ENCODE measurements around the gene COQ8A.
"Not testable (repeated sequence)": the region's sequence is repeated elsewhere in the genome, so short reads cannot be mapped to it uniquely, and the experiment has no call there.

Gene COQ8A

DNA sequence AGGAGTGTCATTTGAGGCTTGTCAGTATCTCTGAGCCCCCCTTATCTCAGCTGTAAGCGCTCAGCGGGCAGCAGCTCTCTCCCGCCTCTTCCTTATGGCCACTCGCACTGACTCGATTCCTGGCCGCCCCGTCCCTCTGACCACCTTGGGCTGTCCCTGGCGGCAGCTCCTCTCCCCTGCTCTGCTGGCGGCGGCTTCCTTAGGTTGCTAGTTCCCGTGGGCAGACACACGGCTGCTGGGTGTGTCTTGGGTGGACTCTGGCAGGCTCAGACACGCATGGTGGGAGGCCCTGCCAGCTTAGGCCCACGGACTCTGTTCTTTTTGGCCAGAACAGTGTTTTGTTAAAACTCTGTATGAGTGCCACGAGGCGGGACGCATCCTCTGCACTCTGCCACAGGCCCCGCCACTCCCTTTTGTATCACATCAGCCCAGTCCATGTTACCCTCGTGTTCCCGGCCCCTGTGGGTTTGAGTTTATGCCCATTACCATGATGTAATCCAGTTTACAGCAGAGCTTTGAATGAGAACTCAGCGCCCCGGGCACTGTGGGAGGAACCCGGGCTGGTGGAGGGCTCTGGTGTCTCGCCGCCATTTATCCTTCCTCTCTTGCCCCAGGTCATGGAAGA lies 45.9 kb downstream of the COQ8A start:
- DNase-seq, result no peak

DNA sequence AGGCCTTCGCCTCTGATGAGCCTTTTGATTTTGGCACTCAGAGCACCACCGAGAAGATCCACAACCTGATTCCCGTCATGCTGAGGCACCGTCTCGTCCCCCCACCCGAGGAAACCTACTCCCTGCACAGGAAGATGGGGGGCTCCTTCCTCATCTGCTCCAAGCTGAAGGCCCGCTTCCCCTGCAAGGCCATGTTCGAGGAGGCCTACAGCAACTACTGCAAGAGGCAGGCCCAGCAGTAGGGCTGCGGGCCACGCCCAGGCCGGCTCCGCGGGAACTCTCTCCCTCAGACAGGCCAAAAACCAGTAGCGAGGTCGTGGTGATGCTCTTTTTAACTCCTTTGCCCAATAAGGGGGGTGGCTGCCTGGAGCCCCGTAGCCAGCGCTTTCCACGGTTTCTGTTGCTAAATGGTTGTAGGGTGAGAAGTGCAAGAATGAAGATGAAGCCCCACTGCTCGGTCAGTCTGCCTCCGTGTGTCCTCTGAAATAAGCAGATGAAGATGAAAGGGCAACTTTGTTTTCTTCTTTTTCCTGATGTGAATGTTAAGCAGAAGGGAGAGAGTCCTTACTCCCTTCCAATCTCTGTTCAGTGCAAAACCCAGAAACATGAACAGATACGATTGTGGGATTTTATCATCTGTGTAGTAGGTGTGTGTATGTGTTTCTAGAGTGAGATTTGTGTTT lies 46.5 kb downstream of the COQ8A start:
- no peak for DNase-seq

DNA sequence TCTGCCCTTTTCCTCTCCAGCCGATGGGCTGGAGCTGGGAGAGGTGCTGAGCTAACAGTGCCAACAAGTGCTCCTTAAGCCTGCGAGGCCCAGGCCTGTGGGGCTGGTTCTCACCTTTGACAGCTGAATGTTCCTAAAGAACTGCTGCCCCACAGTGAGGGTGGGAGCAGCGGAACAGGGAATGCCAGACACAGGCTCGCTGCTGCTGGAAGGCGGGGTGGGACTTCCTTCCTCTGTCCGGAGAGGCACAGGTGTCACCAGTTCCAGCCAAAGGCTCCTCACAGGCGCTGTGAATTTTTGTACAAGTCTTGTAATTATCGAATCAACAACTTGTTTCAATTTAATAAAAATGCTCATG lies 47.1 kb downstream of the COQ8A start:
- no peak for DNase-seq

GRCh38 chr1:226987623-226988333 lies 47.7 kb downstream of the COQ8A start:
- no peak for DNase-seq

GRCh38 chr1:226988334-226988666 lies 48.2 kb downstream of the COQ8A start:
- DNase-seq, result no peak

DNA sequence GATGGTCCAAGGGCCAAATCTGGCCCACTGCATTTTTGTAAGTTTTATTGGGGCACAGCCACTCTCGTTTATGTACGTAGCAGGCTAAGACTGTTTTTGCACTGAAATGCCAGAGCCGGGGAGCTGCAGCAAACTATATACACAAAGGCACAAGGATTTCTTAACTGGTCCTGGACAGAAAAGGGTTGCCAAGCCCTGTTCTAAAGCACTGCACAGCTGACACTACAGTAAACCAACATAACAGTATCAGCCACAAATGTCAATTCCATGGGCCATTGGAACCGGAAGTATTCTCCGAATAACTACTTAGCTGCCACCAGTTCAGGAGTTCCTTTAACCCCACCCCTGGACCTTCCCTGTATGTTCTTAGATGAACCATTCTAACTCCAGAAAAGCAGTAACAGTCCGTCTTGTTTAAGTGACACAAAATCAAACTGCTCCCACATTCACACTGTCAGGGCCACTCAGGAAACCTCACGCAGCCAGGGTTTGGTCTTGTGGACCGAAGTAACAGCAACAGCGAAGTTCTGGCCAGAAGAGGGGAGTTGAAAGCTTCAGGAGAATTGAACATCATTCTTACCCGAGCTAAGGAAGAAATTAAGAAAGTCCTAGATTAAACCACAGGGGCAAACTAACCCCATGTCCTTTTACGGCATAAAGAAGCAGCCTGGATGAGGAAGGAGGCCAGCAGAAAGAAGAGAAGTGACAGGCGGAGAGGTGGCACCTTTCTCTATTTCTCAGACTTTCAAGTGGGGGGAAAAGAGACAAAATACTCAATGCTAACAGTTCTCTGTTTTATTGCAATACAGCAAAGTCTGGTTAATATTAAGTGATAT lies 49.2 kb downstream of the COQ8A start:
- DNase-seq, result no peak

DNA sequence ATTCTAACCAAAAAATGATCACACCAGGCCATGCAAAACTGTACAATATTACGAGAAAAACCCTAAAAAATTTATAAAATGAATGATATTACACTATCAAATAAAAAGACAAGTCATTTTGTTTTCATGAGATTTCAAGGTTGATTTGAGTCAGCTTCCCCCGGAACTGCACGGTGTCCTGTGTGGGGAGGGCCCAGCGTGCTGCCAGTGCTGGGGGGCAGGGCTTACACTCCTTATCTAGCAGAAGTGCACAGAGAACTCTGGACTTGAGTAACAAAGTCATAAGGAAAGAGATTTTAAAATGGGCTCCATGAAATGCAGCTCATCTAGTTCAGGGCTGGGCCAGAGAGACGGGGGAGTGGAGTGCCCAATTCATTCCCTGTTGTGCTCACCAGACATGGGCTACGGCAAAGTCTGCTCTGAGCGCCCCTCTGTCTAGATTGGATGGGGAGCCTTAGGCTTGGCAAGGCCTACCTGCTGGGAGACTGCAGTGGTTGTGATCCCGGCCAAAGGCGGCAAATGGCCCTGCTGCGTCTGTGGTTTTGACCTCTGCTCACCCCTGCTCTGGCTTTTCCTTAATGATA lies 50.1 kb downstream of the COQ8A start:
- no peak for DNase-seq

DNA sequence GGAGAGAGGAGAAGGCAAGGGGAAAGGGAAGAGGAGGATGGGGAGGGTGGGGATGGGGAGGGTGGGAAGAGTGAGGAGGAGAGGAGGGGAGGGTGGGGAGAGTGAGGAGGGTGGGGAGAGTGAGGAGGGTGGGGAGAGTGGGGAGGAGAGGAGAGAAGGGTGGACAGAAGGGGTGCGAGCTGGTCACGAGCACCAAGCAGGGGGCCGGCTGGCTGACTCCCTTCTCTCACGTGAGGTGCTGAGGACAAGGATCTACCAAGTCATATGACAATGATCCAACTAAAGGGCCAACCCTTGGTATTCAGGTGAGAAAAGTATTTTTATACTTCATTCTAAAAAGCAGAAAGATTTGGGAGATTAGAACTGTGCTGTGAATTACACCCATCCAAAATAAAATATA lies 51.8 kb downstream of the COQ8A start:
- no peak for DNase-seq

DNA sequence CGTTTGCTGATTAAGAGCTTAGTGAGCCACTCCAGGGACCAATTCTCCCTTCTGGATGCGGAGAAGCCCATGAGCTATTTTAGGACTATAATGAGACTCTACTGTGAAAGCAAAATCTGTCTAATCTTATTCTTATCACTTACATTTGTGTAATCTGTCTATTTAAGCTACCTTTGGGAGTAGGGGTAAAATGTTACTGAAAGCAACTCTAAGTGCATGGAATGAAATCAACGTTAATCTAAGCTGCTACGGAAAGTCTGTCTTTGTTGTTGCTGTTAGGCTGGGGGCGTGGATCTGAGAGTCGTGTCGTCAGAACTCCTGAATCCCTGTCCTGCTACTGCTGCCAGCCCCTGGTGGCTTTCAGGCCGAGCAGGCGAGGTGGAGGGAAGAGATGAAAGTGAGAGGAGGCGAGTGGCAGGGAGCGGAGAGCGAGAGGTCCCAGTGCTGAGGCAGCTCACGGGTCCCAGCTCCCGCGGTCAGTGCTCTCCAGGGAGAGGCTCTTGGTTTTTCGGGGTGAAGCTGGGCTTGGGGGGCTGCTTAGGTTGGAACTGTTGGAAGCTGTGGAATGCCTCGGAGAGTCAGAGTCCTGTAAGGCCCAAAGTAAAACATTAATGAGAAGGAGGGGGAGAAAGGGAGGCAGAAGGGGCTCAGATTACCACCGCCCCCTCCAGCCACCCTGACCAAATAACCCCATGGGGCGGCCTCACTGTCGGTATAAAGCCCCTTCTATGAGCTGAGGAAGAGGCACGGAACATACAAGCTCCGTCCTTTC lies 53.9 kb downstream of the COQ8A start:
- DNase-seq, result no peak

DNA sequence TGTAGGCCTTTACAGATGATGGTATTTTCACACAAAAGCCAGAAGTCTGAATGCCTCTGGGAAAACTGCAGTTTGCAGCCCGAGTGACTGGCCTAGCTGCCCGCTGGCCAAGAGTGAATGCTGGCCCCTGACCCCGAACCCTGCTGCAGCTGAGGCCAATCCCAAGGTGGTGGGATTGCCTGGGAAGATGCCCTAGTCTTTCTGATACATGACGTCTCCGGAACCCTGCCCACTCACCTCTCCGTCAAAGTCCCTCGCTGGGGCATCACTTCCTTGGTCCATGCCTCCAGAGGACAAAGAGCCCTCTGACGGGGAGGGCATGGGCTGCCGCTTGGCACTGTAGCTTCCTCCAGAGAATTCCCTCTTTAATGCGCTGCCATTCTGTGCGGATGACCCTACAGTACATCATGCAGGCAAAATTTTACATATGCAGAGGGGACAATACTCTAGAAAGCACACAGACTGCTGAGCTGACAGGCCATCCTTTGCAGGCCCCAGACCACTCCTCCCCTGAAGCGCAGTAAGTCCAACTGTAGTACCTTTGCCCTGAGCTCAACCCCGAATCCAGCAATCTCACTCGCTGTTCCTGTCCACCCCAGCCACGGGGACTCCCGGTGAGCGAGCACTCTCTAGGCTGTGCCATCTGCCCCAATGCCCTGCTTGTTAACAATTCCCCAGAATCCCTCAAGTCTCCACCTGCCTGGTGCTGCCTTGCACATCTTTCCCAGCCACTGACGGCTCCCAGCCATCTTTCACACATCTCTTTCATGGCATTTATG lies 54.7 kb downstream of the COQ8A start:
- DNase-seq, result no peak

- no peak for DNase-seq
Observed at GRCh38 chr1:226995365-226996332, 55.6 kb downstream of the COQ8A start.

GRCh38 chr1:226999579-226999978 lies 59.5 kb downstream of the COQ8A start:
- DNase-seq, result not testable (repeated sequence)

GRCh38 chr1:227002531-227003049 lies 62.5 kb downstream of the COQ8A start:
- no peak for DNase-seq

- DNase-seq, result no peak
Observed at GRCh38 chr1:227003165-227003564, 63.1 kb downstream of the COQ8A start.

GRCh38 chr1:227004796-227005195 lies 64.7 kb downstream of the COQ8A start:
- no peak for DNase-seq

- no peak for DNase-seq
Observed at GRCh38 chr1:227006226-227006796, 66.2 kb downstream of the COQ8A start.

DNA sequence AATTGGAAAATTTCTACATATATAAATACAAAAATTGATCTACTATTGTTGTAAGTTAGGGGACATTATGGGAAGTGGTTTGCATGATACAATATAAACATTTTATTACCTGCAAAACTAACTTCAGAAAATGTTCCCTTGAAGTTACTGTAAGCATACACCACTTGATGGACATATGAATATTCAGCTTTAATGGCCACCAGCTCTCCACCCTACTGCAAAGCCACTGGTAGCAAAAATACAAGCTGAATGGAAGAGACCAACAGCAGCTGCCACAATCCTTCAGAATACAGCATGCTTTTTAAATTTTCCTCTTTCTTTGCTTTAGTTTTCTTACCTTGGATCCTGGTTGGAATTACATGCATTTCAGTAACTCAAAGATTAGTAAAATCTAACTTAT lies 69.8 kb downstream of the COQ8A start:
- DNase-seq, result no peak

GRCh38 chr1:227010645-227011044 lies 70.6 kb downstream of the COQ8A start:
- no peak for DNase-seq

- no peak for DNase-seq
Observed at GRCh38 chr1:227016990-227017389, 76.9 kb downstream of the COQ8A start.

DNA sequence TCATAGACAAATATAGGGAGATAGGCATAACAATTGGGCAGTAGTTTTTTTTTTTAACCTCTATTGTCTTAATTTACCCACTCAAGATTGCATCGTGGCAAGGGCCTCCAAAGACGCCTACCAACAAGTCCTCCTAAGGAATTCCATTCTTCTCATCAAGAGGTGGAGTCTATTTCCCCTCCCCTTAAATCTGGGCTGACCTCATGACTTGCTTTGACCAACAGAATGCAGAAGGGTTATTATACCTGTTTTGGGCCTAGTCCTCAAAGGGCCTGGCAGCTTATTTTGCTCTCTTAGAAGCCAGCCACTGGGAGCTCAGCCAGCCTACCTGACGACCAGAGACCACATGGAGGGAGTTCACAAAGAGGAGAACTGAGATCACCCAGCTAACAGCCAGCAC lies 92.3 kb downstream of the COQ8A start:
- no peak for DNase-seq
